Nephron progenitor cell (in vitro differentiated cells): Measurements from ENCODE around the gene SNRNP40.

ENCODE experiments used
- DNase-seq: peaks from one replicate; pipeline ENCODE4 v3.0.0; 2021
- H3K27ac Mint-ChIP-seq: 2 replicates; pipeline ENCODE4 v1.8.0; 2021; ENCODE audit warnings: mild to moderate bottlenecking, moderate library complexity, mixed read lengths
- H3K27me3 Mint-ChIP-seq: 2 replicates; pipeline ENCODE4 v1.8.0; 2021; ENCODE audit warnings: mild to moderate bottlenecking, low read depth, mixed read lengths; ENCODE audit not compliant: poor library complexity
- H3K36me3 Mint-ChIP-seq: 2 replicates; pipeline ENCODE4 v1.8.0; 2021; ENCODE audit warnings: low read depth, mixed read lengths
- H3K4me1 Mint-ChIP-seq: 2 replicates; pipeline ENCODE4 v1.8.0; 2021; ENCODE audit warnings: mixed read lengths
- H3K4me3 Mint-ChIP-seq: 2 replicates; pipeline ENCODE4 v1.8.0; 2021; ENCODE audit warnings: mild to moderate bottlenecking, moderate library complexity, mixed read lengths
- H3K9me3 Mint-ChIP-seq: 2 replicates; pipeline ENCODE4 v1.8.0; 2021; ENCODE audit warnings: mild to moderate bottlenecking, moderate library complexity, mixed read lengths
- TF ChIP-seq, protein P1 (sequence below): fragments of 200-600 bp; sonication (generic); IDR thresholded peaks from 2 replicates; pipeline ENCODE4 v1.5.0; 2021; ENCODE audit warnings: antibody characterized with exemption

Gene SNRNP40

DNA sequence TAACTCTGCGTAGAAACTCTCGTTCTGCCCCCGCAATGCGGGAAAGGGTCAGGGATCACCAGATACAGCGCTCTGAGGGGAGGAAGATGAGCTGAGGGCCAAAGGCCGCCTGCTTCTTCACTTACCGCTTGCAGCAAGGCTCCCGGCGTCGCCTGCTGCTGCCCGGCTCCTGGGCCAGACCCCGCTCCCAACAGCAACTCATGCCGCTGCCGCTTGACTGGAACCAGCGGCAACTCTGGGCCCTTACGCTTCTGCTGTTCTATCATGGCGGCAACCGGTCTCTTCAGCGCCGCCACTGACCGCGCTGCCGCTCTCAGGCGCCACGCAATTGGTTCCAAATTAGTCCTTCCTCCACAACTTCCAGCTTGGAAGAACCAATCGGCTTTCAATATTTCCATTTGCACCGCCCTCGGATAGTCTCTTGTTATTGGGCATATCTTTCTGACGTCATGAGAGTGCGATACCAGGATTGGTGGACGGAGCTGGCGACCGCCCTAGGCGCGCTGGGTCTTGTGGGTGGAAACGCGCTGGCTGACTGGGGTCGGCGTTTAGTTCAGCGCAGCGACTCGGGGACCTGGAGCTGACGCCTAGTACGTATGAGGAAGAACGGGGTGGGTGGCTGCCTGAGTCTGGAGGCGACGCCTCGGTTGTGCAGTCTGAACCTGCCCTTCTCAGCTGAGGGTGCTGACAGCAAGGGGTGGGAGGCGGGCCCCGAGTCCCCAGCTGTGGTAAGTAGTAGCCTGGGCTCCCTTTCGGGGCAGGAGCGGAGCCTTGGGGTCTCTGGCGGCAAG lies at the start of gene SNRNP40, which contains the start of gene ZCCHC17:
SNRNP40 (minus strand) TSS at position 303 of the 791 bp plus-strand sequence; CDS start at position 266, 37 bp downstream.
ZCCHC17 (plus strand) TSS at position 547 of the 791 bp plus-strand sequence. CDS start 13,067 bp downstream, outside the sequence.
- peak; percentile 91 for DNase-seq

DNA sequence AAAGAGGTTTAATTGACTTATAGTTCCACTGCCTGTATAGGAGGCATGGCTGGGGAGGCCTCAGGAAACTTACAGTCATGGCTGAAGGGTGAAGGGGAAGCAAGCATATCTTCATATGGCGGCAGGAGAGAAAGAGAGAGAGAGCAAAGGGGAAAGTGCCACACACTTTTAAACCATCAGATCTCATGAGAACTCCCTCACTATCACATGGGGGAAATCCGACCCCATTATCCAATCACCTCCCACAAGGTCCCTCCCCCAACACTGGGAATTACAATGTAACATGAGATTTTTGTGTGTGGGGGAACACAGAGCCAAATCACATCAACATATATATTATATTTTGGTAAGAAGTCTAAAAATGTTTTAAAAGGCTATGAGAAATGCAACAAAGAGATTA lies 49.0 kb upstream of the SNRNP40 start:
- no peaks in the 10 kb centered on the region for H3K9me3 Mint-ChIP-seq
- no peak for DNase-seq
- H3K27ac Mint-ChIP-seq: peak overlapping the region; percentile 37
- H3K27me3 Mint-ChIP-seq: no peaks in the 10 kb centered on the region
- TF ChIP-seq, protein P1, sequence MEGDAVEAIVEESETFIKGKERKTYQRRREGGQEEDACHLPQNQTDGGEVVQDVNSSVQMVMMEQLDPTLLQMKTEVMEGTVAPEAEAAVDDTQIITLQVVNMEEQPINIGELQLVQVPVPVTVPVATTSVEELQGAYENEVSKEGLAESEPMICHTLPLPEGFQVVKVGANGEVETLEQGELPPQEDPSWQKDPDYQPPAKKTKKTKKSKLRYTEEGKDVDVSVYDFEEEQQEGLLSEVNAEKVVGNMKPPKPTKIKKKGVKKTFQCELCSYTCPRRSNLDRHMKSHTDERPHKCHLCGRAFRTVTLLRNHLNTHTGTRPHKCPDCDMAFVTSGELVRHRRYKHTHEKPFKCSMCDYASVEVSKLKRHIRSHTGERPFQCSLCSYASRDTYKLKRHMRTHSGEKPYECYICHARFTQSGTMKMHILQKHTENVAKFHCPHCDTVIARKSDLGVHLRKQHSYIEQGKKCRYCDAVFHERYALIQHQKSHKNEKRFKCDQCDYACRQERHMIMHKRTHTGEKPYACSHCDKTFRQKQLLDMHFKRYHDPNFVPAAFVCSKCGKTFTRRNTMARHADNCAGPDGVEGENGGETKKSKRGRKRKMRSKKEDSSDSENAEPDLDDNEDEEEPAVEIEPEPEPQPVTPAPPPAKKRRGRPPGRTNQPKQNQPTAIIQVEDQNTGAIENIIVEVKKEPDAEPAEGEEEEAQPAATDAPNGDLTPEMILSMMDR: no peak
- H3K36me3 Mint-ChIP-seq: peaks cover 29% of the 10 kb centered on the region
- no peak overlapping the region for H3K4me3 Mint-ChIP-seq
- peaks cover 14% of the 10 kb centered on the region for H3K4me1 Mint-ChIP-seq

More for the DNA sequence above, at the start of gene SNRNP40, which contains the start of gene ZCCHC17:
- TF ChIP-seq, protein P1: no peak
- peak within 1 kb of the TSS; percentile 83 for H3K27ac Mint-ChIP-seq
- H3K36me3 Mint-ChIP-seq: peaks cover 30% of the 10 kb centered on the region
- no peaks in the 10 kb centered on the region for H3K4me1 Mint-ChIP-seq
- no peak within 1 kb of the TSS for H3K4me3 Mint-ChIP-seq
- H3K9me3 Mint-ChIP-seq: no peaks in the 10 kb centered on the region
- peaks cover 2% of the 10 kb centered on the region for H3K27me3 Mint-ChIP-seq

DNA sequence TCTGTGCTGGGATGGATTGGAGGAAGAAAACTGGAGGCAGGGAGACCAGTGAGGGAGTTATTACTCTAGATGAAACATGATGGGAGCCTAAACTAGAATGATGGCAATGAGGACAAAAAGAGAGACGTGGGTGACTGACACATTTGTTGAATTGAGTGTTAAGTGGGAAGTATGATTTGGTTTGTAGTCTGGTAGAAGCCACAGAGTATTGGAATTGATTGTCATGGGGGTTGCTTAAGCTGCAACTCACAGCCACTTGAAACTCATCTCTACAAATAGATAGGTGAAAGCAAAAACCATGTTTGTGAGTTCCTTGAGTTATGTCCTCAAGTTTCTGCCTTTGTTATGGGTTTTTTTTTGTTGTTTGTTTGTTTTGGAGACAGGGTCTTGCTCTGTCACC lies 47.9 kb upstream of the SNRNP40 start:
- no peak for DNase-seq
- H3K27me3 Mint-ChIP-seq: no peaks in the 10 kb centered on the region
- no peak overlapping the region for H3K27ac Mint-ChIP-seq
- H3K36me3 Mint-ChIP-seq: peaks cover 25% of the 10 kb centered on the region
- peaks cover 14% of the 10 kb centered on the region for H3K4me1 Mint-ChIP-seq
- no peak overlapping the region for H3K4me3 Mint-ChIP-seq
- TF ChIP-seq, protein P1: no peak
- H3K9me3 Mint-ChIP-seq: no peaks in the 10 kb centered on the region

DNA sequence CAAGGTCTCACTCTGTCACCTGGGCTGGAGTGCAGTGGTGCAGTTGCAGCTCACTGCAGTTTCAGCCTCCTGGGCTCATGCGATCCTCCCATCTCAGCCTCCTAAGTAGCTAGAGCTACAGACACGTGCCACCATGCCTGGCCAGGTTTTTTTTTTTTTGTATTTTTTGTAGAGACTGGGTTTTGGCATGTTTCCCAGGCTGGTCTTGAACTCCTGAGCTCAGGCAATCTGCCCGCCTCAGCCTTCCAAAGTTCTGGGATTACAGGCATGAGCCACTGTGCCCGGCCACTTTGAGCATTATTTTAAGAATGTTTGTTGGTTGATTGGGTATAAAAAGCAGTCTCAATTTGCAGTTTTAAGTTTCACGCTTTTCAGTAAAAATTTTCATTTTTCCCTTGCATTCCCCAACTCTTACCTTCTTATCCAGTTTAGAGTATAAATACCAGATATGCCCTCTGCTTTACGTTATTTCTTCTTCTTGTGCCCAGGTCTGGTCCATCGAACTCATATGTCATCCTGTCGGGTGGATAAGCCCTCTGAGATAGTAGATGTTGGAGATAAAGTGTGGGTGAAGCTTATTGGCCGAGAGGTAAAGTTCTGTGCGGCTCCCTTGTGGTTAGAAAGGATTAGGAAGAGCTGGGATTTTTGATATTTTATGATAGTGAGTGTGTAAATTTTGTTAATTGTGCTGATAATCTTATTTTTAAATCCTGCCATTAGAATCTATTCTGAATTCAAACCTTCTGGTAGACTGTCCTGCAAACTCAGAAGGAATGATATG lies 40.3 kb upstream of the SNRNP40 start:
- Mint-ChIP-seq H3K9me3 (no peaks in the 10 kb centered on the region), H3K4me1 (no peaks in the 10 kb centered on the region), H3K4me3 (no peak overlapping the region), H3K36me3 (peaks cover 18% of the 10 kb centered on the region), H3K27me3 (no peaks in the 10 kb centered on the region), H3K27ac (no peak overlapping the region)
- TF ChIP-seq, protein P1: no peak
- no peak for DNase-seq

DNA sequence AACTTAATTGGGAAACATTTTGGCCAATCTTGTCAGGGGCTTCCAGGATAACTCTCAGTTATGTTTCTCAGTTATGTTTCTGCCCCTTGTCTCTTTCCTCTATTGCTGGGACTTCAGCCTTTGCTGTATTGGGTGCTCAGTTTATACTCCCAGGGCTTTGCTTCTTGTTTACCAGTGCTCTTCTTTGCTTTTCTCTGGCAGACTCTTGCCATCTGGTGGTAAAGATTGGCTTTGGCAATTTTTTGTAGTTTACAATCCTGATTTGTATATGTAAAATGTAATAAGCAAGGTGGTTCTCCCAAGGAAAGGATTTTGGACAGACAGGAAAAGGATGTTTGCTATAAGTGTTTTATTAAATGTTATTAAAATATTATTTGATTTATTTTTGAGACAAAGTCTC lies 38.4 kb upstream of the SNRNP40 start:
- no peak overlapping the region for H3K27ac Mint-ChIP-seq
- no peak overlapping the region for H3K4me3 Mint-ChIP-seq
- TF ChIP-seq, protein P1: peak; percentile 35
- no peak for DNase-seq
- no peaks in the 10 kb centered on the region for H3K9me3 Mint-ChIP-seq
- H3K4me1 Mint-ChIP-seq: no peaks in the 10 kb centered on the region
- peaks cover 32% of the 10 kb centered on the region for H3K36me3 Mint-ChIP-seq
- H3K27me3 Mint-ChIP-seq: no peaks in the 10 kb centered on the region
